ENCODE data around the gene SEMA3B.

SEMA3B gene

DNA sequence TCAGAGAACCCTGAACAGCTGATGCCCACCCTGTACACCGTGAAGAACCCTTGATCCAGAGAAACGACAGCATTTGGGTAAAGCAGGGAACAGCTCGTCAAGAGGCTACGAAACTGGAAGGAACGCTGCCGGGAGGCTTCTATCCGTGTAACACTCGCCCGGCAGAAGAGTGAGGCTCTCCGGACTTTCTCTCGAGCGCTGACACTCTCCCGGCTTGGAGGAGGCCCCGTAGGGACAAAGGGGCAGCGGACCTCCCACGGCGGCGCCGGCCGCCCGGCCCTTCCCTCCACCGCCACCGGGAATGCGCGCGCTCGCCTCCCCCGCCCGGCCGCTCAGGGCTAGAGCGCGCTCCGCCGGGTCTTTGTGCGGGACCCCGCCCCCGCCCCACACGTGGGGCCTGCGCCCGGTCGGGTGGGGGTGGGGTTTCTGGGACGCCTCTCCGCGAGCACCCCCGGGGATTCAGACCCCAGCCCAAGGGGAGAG is 51.9 kb downstream of the SEMA3B start:
- H3K4me3 ChIP-seq (replicated peaks; ENCODE audit: low read depth, low read length), result peak overlapping the region; percentile 79

DNA sequence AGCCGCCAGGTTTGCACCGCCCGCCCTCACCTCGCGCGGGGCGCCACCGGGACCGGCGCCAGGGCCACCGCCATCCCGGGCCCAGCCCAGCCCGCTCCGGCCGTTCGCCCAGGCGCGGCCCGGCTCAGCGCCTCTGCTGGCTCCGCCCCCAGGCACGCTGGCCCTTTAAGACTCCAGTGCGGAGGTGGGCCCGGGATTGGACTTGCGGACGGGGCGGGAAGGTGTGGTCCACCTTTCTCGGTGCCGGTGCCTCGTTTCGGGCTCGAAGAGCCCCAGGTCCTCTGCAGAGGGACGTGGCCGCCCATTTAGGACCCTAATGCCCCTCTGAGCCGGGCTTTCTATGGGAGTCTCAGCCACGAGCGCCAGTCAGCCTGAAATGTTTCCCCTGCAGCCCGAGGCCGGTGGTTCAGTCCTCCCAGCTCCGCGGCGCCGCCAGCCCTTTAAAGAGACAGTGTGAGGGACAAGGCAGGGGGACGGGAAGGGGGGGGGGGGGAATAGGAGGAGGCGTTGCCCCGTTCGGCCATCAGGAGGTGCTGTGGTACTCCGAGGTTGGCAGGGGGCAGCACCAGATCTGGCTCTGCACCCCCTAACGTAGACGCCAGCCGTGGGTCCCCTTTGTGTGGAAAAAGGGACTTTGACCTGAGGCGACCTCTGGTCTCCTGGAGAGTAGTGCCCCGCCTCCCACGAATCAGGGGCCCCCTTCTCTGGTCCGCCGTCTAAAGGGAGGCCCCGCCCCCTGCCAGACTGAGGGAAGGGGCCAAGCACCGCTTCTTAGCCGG is 52.6 kb downstream of the SEMA3B start:
- H3K4me3 ChIP-seq (replicated peaks; ENCODE audit: low read depth, low read length), result peak overlapping the region; percentile 79
- TF ChIP-seq, protein P1, sequence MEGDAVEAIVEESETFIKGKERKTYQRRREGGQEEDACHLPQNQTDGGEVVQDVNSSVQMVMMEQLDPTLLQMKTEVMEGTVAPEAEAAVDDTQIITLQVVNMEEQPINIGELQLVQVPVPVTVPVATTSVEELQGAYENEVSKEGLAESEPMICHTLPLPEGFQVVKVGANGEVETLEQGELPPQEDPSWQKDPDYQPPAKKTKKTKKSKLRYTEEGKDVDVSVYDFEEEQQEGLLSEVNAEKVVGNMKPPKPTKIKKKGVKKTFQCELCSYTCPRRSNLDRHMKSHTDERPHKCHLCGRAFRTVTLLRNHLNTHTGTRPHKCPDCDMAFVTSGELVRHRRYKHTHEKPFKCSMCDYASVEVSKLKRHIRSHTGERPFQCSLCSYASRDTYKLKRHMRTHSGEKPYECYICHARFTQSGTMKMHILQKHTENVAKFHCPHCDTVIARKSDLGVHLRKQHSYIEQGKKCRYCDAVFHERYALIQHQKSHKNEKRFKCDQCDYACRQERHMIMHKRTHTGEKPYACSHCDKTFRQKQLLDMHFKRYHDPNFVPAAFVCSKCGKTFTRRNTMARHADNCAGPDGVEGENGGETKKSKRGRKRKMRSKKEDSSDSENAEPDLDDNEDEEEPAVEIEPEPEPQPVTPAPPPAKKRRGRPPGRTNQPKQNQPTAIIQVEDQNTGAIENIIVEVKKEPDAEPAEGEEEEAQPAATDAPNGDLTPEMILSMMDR (IDR thresholded peaks at IDR 0.05; ENCODE audit: low read length, missing control alignments), result peak; percentile 53
- peak; percentile 89 for DNase-seq (ENCODE audit: low read depth)

More for the DNA sequence above, 51.9 kb downstream of the SEMA3B start:
- DNase-seq (ENCODE audit: low read depth), result peak; percentile 69
- TF ChIP-seq, protein P1 (IDR thresholded peaks at IDR 0.05; ENCODE audit: low read length, missing control alignments), result no peak

DNA sequence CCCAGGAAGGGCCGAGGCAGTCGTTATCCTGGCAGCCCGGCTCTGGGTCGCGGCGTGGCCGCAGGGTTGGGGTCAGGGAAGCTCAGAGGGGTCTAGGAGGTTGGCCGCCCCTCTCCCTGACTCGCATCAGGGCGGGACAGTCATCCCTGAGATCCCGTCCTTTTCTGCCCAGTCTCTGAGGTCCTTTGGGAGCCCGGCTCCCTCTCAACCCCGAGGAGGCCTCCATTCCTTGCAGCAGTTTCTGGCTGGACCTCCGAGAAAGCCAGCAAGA is 53.1 kb downstream of the SEMA3B start:
- TF ChIP-seq, protein P1 (IDR thresholded peaks at IDR 0.05; ENCODE audit: low read length, missing control alignments), result no peak
- H3K4me3 ChIP-seq (replicated peaks; ENCODE audit: low read depth, low read length), result peak overlapping the region; percentile 79
- no peak for DNase-seq (ENCODE audit: low read depth)

DNA sequence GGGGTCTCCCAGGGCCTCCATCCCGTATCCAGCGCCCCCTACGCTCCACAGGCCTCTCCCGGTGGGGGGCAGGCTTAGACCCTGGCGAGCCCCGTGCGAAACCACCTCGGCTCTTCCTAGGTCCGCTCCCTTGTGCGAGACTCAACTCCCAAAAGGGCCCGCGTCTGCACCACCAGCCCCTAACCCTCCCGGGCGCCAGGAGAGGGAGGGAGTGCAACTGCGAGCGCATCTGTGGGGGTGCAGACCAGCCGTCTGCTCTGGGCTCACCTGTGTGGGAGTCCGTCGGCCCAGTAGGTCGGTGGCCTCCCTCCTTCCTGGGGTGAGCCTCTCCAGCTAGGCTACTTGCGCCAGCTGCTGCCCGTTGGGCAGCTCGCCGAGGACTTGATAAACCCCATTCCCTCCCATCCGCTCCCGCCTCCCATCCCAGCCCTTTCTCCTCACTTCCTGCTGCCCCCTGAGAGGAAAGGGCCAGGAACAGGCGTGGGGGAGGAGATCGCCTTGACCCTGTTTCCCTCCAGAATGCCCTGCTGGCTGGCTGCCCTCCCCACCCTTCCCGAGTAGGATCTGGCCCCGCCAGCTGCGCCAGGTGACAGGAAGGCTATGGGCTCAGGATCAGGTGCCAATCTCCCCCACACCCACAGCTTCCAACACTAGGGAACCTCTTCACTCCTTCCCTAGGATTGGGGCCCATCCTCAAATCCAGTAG is 53.6 kb downstream of the SEMA3B start, which contains the start of gene HYAL2:
Gene HYAL2 (minus strand): TSS at position 360 of the 706 bp plus-strand sequence. CDS start 2,256 bp downstream, outside the sequence.
- peak within 1 kb of the TSS; percentile 79 for H3K4me3 ChIP-seq (replicated peaks; ENCODE audit: low read depth, low read length)
- DNase-seq (ENCODE audit: low read depth), result peak; percentile 62
- TF ChIP-seq, protein P1 (IDR thresholded peaks at IDR 0.05; ENCODE audit: low read length, missing control alignments), result no peak

DNA sequence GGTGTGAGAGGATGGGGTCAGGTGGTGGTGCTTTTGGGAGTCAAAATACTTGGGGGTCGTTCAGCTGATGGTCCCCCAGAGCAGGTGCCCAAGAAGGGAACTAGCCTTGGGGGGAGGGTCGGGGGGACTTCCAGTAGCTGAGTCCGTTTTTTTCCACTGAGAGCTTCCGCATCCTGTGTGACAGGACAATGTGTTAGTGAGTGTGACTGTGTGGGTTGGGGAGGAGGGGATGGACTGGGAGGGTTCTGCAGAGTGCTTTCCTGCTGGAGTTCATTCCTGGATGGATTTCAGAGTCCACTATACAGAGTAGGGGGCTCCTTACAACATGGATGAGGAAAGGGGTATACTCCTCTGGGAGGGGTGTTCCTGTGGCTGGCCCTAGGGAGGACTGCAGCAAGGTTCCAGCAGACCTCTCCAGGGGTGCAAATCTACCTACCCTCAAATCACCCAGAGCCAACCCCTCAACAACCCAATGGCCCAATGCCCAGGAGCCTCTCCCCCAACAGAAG is 54.2 kb downstream of the SEMA3B start:
- peak overlapping the region; percentile 79 for H3K4me3 ChIP-seq (replicated peaks; ENCODE audit: low read depth, low read length)
- no peak for DNase-seq (ENCODE audit: low read depth)
- TF ChIP-seq, protein P1 (IDR thresholded peaks at IDR 0.05; ENCODE audit: low read length, missing control alignments), result no peak

DNA sequence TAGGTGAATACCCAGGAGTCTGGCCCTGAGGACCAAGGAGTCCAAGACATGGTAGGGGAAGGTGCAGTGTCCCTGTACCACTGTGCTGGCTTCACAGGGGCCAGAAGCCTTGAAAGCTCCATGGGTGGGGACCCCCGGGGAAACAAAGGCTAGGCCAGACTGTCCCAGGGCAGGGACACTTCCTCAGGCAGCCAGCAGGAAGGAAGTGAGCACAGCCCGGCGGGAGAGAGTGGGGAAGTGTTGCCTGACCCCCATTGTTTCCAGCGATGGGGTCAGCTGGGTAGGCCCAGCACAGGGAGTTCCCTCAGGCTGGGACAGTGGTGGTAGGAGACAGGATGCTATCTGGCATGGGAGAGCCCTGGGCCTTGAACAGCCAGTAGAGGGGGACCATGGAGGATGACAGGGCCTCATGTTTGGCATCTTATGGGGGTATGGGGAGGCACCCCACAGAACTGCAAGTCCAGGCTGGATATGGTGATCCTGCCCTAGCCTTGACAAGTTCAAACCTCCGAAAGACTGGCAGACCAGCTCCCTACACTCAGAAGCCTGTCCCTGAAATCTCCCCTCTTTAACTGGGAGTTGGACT is 54.8 kb downstream of the SEMA3B start:
- no peak overlapping the region for H3K4me3 ChIP-seq (replicated peaks; ENCODE audit: low read depth, low read length)
- TF ChIP-seq, protein P1 (IDR thresholded peaks at IDR 0.05; ENCODE audit: low read length, missing control alignments), result no peak

More for the DNA sequence above, 54.8 kb downstream of the SEMA3B start:
- no peak for DNase-seq (ENCODE audit: low read depth)
